HG03025 (cell line): Measurements from ENCODE around the gene STARD5.
A peak's percentile ranks its signal among the peaks of the same experiment; 100 is the strongest.

Experiments
- ATAC-seq: cut with Tn5 transposase; IDR thresholded peaks from one replicate; pipeline ENCODE4 v1.9.1; 2021; ENCODE audit warnings: mild to moderate bottlenecking, moderate library complexity; ENCODE audit not compliant: unreplicated experiment, low FRiP score

Gene STARD5

GRCh38 chr15:81314378-81314777, 9.6 kb downstream of the STARD5 start:
- ATAC-seq = no peak

GRCh38 chr15:81313686-81314085, 10.3 kb downstream of the STARD5 start:
- ATAC-seq = no peak

GRCh38 chr15:81312790-81313543, 11.0 kb downstream of the STARD5 start:
- ATAC-seq = no peak

- ATAC-seq = no peak
Observed at GRCh38 chr15:81311752-81312464, 12.0 kb downstream of the STARD5 start.

- ATAC-seq = no peak
Observed at GRCh38 chr15:81310480-81310879, 13.5 kb downstream of the STARD5 start.

- ATAC-seq = no peak
Observed at GRCh38 chr15:81309647-81310450, 14.1 kb downstream of the STARD5 start.

- ATAC-seq = no peak
Observed at GRCh38 chr15:81308260-81308659, 15.7 kb downstream of the STARD5 start.

- no peak for ATAC-seq
Observed at GRCh38 chr15:81304226-81304625, 19.7 kb downstream of the STARD5 start.

- ATAC-seq = no peak
Observed at GRCh38 chr15:81303244-81304225, 20.4 kb downstream of the STARD5 start.

- ATAC-seq = no peak
Observed at GRCh38 chr15:81302701-81303109, 21.2 kb downstream of the STARD5 start.

GRCh38 chr15:81301815-81302399, 22.0 kb downstream of the STARD5 start:
- ATAC-seq = peak; percentile 79

GRCh38 chr15:81301385-81301784, 22.6 kb downstream of the STARD5 start:
- no peak for ATAC-seq

GRCh38 chr15:81299630-81300273, 24.2 kb downstream of the STARD5 start:
- ATAC-seq = no peak

- no peak for ATAC-seq
Observed at GRCh38 chr15:81299156-81299555, 24.8 kb downstream of the STARD5 start.

GRCh38 chr15:81298611-81299010, 25.3 kb downstream of the STARD5 start:
- ATAC-seq = no peak

- ATAC-seq = no peak
Observed at GRCh38 chr15:81297603-81298575, 26.1 kb downstream of the STARD5 start.

GRCh38 chr15:81297147-81297572, 26.8 kb downstream of the STARD5 start:
- ATAC-seq = no peak

- peak; percentile 43 for ATAC-seq
Observed at GRCh38 chr15:81296673-81297072, 27.3 kb downstream of the STARD5 start.
